HG02938 (cell line): ENCODE data around the gene XPNPEP1.

Experiments
- ATAC-seq: cut with Tn5 transposase; IDR thresholded peaks from one replicate; pipeline ENCODE4 v1.9.1; 2021; ENCODE audit warnings: mild to moderate bottlenecking, moderate library complexity; ENCODE audit not compliant: unreplicated experiment

Gene XPNPEP1

DNA sequence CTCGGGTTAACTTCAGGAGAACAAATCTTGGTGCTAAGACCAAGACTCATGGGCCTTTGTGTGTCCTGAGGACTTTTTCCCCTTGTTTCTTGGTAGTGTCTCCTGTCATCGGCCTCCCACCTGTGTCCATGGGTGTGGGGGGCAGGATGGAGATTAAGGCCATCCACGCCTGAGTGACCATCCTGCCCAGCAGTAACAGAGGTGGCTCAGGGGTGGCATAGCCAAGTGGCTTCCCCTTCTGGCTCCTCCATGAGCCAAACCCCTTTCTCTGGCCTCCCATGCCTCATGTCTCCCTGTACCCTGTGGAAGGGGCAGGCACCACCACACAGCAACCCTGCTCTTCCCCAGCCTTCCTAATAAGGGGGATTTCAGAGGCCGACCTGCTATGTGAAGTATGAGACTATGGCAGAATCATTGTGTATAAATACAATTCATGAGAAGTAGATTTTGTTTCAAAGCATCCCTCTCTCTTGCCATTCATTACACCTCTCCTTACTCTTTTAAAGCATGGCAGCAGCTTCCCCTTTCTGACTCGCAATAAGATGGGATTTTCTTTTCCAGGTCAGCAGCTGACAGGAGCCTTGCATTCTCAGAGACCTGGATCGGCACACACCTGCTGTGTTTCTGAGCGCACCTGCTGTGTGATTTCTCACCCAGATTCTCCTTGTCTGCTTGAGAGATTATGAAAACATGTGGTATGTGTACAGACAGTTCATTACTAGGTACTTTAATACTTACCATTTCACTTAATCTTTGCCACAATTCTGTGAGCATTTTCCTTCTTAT, 102.5 kb downstream of the XPNPEP1 start:
- ATAC-seq, result no peak

DNA sequence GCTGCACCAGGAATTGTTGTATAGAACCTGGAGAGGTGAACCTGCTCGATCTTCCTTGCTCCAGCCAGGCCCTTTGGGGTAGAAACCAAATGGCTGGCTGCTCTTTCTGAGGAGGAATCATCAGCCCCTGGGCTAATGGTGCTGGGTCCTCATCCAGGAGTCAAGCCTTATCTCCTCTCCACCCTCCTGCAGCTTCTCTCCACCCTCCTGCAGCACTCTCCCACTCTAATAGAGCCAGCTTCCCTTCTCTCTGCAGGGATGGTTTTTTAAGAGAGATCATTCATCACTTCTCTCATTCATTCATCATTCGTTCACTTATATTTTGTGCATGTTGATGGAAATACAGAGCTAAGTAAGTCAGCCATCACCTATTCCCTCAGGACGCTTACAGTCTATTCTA, 103.5 kb downstream of the XPNPEP1 start:
- no peak for ATAC-seq
